ENCODE measurements around the gene RDX.

DNA sequence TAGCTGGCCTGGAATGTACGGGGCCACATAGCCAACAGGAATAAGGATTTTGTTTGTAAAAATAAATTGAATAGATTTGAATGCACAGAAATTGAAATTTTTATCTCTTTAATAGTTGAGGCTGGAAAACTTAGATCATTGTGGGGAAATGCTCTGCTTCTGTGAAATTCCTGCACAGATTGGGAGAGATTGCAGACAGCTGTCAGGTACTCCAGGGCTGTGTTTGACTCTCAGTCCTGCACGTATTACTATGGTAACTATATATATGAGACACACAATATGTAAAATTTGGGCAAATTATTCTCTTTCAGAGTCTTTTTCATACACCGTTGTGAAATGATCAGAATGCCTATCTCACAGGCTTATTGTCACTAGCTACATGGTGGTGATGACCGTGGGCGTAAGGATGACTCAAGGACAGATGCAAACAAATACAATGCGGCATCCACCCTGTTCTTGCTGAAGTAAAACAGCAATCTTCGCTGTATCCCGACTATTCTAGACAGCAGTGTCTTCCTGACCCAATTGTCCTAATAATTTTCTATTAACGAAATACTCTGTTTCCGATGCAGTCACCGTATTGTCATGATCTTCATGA, 123.8 kb downstream of the RDX start:
- TF ChIP-seq, protein P1, sequence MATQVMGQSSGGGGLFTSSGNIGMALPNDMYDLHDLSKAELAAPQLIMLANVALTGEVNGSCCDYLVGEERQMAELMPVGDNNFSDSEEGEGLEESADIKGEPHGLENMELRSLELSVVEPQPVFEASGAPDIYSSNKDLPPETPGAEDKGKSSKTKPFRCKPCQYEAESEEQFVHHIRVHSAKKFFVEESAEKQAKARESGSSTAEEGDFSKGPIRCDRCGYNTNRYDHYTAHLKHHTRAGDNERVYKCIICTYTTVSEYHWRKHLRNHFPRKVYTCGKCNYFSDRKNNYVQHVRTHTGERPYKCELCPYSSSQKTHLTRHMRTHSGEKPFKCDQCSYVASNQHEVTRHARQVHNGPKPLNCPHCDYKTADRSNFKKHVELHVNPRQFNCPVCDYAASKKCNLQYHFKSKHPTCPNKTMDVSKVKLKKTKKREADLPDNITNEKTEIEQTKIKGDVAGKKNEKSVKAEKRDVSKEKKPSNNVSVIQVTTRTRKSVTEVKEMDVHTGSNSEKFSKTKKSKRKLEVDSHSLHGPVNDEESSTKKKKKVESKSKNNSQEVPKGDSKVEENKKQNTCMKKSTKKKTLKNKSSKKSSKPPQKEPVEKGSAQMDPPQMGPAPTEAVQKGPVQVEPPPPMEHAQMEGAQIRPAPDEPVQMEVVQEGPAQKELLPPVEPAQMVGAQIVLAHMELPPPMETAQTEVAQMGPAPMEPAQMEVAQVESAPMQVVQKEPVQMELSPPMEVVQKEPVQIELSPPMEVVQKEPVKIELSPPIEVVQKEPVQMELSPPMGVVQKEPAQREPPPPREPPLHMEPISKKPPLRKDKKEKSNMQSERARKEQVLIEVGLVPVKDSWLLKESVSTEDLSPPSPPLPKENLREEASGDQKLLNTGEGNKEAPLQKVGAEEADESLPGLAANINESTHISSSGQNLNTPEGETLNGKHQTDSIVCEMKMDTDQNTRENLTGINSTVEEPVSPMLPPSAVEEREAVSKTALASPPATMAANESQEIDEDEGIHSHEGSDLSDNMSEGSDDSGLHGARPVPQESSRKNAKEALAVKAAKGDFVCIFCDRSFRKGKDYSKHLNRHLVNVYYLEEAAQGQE (IDR thresholded peaks at IDR 0.05; ENCODE audit: low read depth) = no peak
- no peak for TF ChIP-seq EZH2 (IDR thresholded peaks at IDR 0.05)
- TF ChIP-seq SP1 (IDR thresholded peaks at IDR 0.05; ENCODE audit: low read depth) = no peak
- TF ChIP-seq, protein P2, sequence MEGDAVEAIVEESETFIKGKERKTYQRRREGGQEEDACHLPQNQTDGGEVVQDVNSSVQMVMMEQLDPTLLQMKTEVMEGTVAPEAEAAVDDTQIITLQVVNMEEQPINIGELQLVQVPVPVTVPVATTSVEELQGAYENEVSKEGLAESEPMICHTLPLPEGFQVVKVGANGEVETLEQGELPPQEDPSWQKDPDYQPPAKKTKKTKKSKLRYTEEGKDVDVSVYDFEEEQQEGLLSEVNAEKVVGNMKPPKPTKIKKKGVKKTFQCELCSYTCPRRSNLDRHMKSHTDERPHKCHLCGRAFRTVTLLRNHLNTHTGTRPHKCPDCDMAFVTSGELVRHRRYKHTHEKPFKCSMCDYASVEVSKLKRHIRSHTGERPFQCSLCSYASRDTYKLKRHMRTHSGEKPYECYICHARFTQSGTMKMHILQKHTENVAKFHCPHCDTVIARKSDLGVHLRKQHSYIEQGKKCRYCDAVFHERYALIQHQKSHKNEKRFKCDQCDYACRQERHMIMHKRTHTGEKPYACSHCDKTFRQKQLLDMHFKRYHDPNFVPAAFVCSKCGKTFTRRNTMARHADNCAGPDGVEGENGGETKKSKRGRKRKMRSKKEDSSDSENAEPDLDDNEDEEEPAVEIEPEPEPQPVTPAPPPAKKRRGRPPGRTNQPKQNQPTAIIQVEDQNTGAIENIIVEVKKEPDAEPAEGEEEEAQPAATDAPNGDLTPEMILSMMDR (IDR thresholded peaks at IDR 0.05 in 2 of 3, conservative IDR thresholded peaks at IDR 0.05 in 1 of 3; ENCODE audit: borderline replicate concordance in 1 of 3, insufficient read depth in 1 of 3, low read depth in 2 of 3, low read length in 2 of 3) = no peak
- TF ChIP-seq EGR1 (IDR thresholded peaks at IDR 0.05; ENCODE audit: low read depth) = no peak
